ENCODE measurements around the gene ELMO1.

Gene ELMO1

GRCh38 chr7:37027104-37027503 is 421.6 kb downstream of the ELMO1 start:
- POLR2A ChIA-PET, result no interaction called here
- no peak for DNase-seq (ENCODE audit: extremely low spot score)
- CTCF ChIA-PET, result interaction anchor here (0.7 to 1.8 kb wide), 4 partner anchors 155 to 550 kb away, joined by 3 to 16 read pairs (median 4); no protein-coding TSS in a partner anchor
- TF ChIP-seq PKNOX1 (IDR thresholded peaks at IDR 0.05), result no peak
- TF ChIP-seq FOXK2 (IDR thresholded peaks at IDR 0.05), result no peak
- TF ChIP-seq FOXM1 (IDR thresholded peaks at IDR 0.05; ENCODE audit: borderline replicate concordance), result no peak
- TF ChIP-seq TARDBP (IDR thresholded peaks at IDR 0.05), result no peak
- TF ChIP-seq ELF4 (IDR thresholded peaks at IDR 0.05), result no peak
- TF ChIP-seq HDGF (IDR thresholded peaks at IDR 0.05; ENCODE audit: borderline replicate concordance), result no peak
- no peak for TF ChIP-seq SP1 (IDR thresholded peaks at IDR 0.05)
- no peak for TF ChIP-seq FOXA1 (IDR thresholded peaks at IDR 0.05)
- no peak for TF ChIP-seq LEF1 (IDR thresholded peaks at IDR 0.05; ENCODE audit: borderline replicate concordance)
- no peak for TF ChIP-seq SUZ12 (IDR thresholded peaks at IDR 0.05)
- TF ChIP-seq NFRKB (IDR thresholded peaks at IDR 0.05), result no peak
- TF ChIP-seq BHLHE40 (IDR thresholded peaks at IDR 0.05; ENCODE audit: borderline replicate concordance), result no peak
- no peak for TF ChIP-seq ZNF384 (IDR thresholded peaks at IDR 0.05)
- TF ChIP-seq ARNT (IDR thresholded peaks at IDR 0.05), result no peak
- TF ChIP-seq CTBP1 (IDR thresholded peaks at IDR 0.05; ENCODE audit: borderline replicate concordance), result no peak
- no peak for TF ChIP-seq L3MBTL2 (conservative IDR thresholded peaks at IDR 0.05)

- TF ChIP-seq SP1 (IDR thresholded peaks at IDR 0.05) (no peak), LEF1 (IDR thresholded peaks at IDR 0.05; ENCODE audit: borderline replicate concordance) (no peak), FOXA1 (IDR thresholded peaks at IDR 0.05) (no peak), ZNF384 (IDR thresholded peaks at IDR 0.05) (no peak), CTBP1 (IDR thresholded peaks at IDR 0.05; ENCODE audit: borderline replicate concordance) (no peak), FOXM1 (IDR thresholded peaks at IDR 0.05; ENCODE audit: borderline replicate concordance) (no peak), HDGF (IDR thresholded peaks at IDR 0.05; ENCODE audit: borderline replicate concordance) (no peak), ELF4 (IDR thresholded peaks at IDR 0.05) (no peak), SUZ12 (IDR thresholded peaks at IDR 0.05) (no peak), ARNT (IDR thresholded peaks at IDR 0.05) (no peak), L3MBTL2 (conservative IDR thresholded peaks at IDR 0.05) (no peak)
- DNase-seq (ENCODE audit: extremely low spot score), result no peak
- POLR2A ChIA-PET, result no interaction called here
- CTCF ChIA-PET, result no interaction called here
Observed at GRCh38 chr7:37018954-37019353, 429.7 kb downstream of the ELMO1 start.

- ChIA-PET CTCF (no interaction called here), POLR2A (no interaction called here)
Observed at GRCh38 chr7:37016064-37016878, 432.4 kb downstream of the ELMO1 start.

GRCh38 chr7:37015353-37016034 is 433.2 kb downstream of the ELMO1 start:
- ChIA-PET POLR2A (no interaction called here), CTCF (no interaction called here)
- DNase-seq (ENCODE audit: extremely low spot score), result no peak
- TF ChIP-seq HDGF (IDR thresholded peaks at IDR 0.05; ENCODE audit: borderline replicate concordance) (no peak), FOXM1 (IDR thresholded peaks at IDR 0.05; ENCODE audit: borderline replicate concordance) (no peak), SUZ12 (IDR thresholded peaks at IDR 0.05) (no peak), TARDBP (IDR thresholded peaks at IDR 0.05) (no peak), PKNOX1 (IDR thresholded peaks at IDR 0.05) (no peak), SP1 (IDR thresholded peaks at IDR 0.05) (no peak), CTBP1 (IDR thresholded peaks at IDR 0.05; ENCODE audit: borderline replicate concordance) (no peak), FOXK2 (IDR thresholded peaks at IDR 0.05) (no peak), NFRKB (IDR thresholded peaks at IDR 0.05) (no peak), L3MBTL2 (conservative IDR thresholded peaks at IDR 0.05) (no peak), ARNT (IDR thresholded peaks at IDR 0.05) (no peak), BHLHE40 (IDR thresholded peaks at IDR 0.05; ENCODE audit: borderline replicate concordance) (no peak), ELF4 (IDR thresholded peaks at IDR 0.05) (no peak), ZNF384 (IDR thresholded peaks at IDR 0.05) (no peak), LEF1 (IDR thresholded peaks at IDR 0.05; ENCODE audit: borderline replicate concordance) (no peak), FOXA1 (IDR thresholded peaks at IDR 0.05) (no peak)

More at GRCh38 chr7:37016064-37016878, 432.4 kb downstream of the ELMO1 start:
- TF ChIP-seq ZNF384 (IDR thresholded peaks at IDR 0.05) (no peak), BHLHE40 (IDR thresholded peaks at IDR 0.05; ENCODE audit: borderline replicate concordance) (no peak), TARDBP (IDR thresholded peaks at IDR 0.05) (no peak), ELF4 (IDR thresholded peaks at IDR 0.05) (no peak), FOXM1 (IDR thresholded peaks at IDR 0.05; ENCODE audit: borderline replicate concordance) (no peak), SP1 (IDR thresholded peaks at IDR 0.05) (no peak), LEF1 (IDR thresholded peaks at IDR 0.05; ENCODE audit: borderline replicate concordance) (no peak)
- DNase-seq (ENCODE audit: extremely low spot score), result no peak

- ChIA-PET CTCF (interaction anchor here (1.4 kb wide), 1 partner anchor 26 kb away, joined by 3 read pairs; no protein-coding TSS in a partner anchor), POLR2A (no interaction called here)
- no peak for DNase-seq (ENCODE audit: extremely low spot score)
- no peak for TF ChIP-seq TARDBP (IDR thresholded peaks at IDR 0.05)
- TF ChIP-seq ARNT (IDR thresholded peaks at IDR 0.05), result no peak
- no peak for TF ChIP-seq FOXM1 (IDR thresholded peaks at IDR 0.05; ENCODE audit: borderline replicate concordance)
- no peak for TF ChIP-seq L3MBTL2 (conservative IDR thresholded peaks at IDR 0.05)
- TF ChIP-seq ZNF384 (IDR thresholded peaks at IDR 0.05), result no peak
- TF ChIP-seq NFRKB (IDR thresholded peaks at IDR 0.05), result no peak
- TF ChIP-seq FOXA1 (IDR thresholded peaks at IDR 0.05), result no peak
- no peak for TF ChIP-seq HDGF (IDR thresholded peaks at IDR 0.05; ENCODE audit: borderline replicate concordance)
- TF ChIP-seq ELF4 (IDR thresholded peaks at IDR 0.05), result no peak
- TF ChIP-seq SP1 (IDR thresholded peaks at IDR 0.05), result no peak
- TF ChIP-seq BHLHE40 (IDR thresholded peaks at IDR 0.05; ENCODE audit: borderline replicate concordance), result no peak
- TF ChIP-seq PKNOX1 (IDR thresholded peaks at IDR 0.05), result no peak
- TF ChIP-seq FOXK2 (IDR thresholded peaks at IDR 0.05), result no peak
- TF ChIP-seq SUZ12 (IDR thresholded peaks at IDR 0.05), result no peak
- no peak for TF ChIP-seq CTBP1 (IDR thresholded peaks at IDR 0.05; ENCODE audit: borderline replicate concordance)
Observed at GRCh38 chr7:37013771-37014170, 434.9 kb downstream of the ELMO1 start.
